ENCODE data around the gene CSMD2. TPM values are rescaled to one million over a fixed set of nuclear protein-coding genes. Genes with fewer than 3 reads are reported as not detected.
A peak's percentile ranks its signal among the peaks of the same experiment; 100 is the strongest.

CSMD2 gene
- polyA plus RNA-seq, 1 experiment: 1.8 TPM

DNA sequence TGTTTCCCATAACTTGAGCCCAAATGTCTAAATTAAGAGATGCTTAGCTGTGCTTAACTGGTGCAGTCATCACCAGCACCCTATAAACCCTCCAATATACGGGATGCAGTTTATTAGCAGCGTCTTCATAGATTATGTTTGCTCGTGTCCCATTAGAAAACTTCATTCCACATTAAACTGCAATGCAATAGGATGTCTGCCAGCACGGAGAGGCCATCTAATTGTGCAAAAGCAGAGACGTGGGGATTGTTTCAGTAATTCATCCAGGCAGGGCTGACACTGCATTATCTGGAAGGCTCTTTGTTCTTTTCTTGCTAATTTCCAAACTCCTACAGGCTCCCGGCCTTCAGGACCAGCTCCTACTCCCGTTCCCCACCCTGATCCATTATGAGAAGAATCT is 89.5 kb downstream of the CSMD2 start:
- H3K27me3 ChIP-seq (ENCODE audit: control insufficient read depth, insufficient read depth, low read length): no peaks in the 10 kb centered on the region
- H3K36me3 ChIP-seq (ENCODE audit: control insufficient read depth, insufficient read depth, low read length): no peaks in the 10 kb centered on the region
- TF ChIP-seq, protein P1, sequence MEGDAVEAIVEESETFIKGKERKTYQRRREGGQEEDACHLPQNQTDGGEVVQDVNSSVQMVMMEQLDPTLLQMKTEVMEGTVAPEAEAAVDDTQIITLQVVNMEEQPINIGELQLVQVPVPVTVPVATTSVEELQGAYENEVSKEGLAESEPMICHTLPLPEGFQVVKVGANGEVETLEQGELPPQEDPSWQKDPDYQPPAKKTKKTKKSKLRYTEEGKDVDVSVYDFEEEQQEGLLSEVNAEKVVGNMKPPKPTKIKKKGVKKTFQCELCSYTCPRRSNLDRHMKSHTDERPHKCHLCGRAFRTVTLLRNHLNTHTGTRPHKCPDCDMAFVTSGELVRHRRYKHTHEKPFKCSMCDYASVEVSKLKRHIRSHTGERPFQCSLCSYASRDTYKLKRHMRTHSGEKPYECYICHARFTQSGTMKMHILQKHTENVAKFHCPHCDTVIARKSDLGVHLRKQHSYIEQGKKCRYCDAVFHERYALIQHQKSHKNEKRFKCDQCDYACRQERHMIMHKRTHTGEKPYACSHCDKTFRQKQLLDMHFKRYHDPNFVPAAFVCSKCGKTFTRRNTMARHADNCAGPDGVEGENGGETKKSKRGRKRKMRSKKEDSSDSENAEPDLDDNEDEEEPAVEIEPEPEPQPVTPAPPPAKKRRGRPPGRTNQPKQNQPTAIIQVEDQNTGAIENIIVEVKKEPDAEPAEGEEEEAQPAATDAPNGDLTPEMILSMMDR (IDR thresholded peaks at IDR 0.05; ENCODE audit: insufficient read depth, low read depth, low read length): no peak
- no peak overlapping the region for H3K4me3 ChIP-seq (ENCODE audit: low read depth, low read length)
- CTCF ChIA-PET: interaction anchor here (0.7 to 0.8 kb wide), 3 partner anchors 87 to 368 kb away, joined by 3 read pairs; no protein-coding TSS in a partner anchor
- no peak for DNase-seq (ENCODE audit: low read depth)
- POLR2A ChIA-PET: no interaction called here

DNA sequence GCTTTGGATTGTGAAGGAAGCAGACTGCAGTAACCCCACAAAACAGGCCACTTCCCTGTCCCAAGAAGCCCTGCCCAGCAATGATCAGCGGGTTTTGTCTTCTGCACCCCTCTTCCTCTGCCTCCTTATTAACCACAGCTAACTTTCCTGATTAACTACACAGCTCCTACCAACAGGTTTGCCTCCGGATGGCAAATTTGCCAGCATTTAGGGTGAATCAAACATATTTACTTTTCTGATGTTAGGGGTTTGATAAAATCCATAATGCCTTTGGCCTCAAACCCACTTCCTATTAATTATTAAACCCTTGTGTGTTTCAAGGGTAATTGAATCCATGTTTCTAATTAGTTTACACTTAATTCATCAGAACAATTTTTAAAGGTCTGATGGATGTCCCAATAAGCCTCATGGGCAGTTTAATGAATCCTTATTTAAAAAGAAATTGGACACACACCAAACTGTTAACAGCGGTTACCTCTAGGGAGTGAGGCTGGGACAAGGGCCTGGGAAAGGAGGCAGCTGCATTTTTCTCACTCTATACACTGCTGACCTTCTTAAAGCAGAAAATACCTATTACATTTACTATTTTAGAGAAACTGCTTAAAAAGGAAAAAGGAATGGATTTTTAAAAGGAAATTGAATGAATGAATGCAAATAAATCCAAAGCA is 91.9 kb downstream of the CSMD2 start:
- H3K36me3 ChIP-seq (ENCODE audit: control insufficient read depth, insufficient read depth, low read length): no peaks in the 10 kb centered on the region
- TF ChIP-seq, protein P1 (IDR thresholded peaks at IDR 0.05; ENCODE audit: insufficient read depth, low read depth, low read length): no peak
- H3K4me3 ChIP-seq (ENCODE audit: low read depth, low read length): no peak overlapping the region
- no peaks in the 10 kb centered on the region for H3K27me3 ChIP-seq (ENCODE audit: control insufficient read depth, insufficient read depth, low read length)
- CTCF ChIA-PET: no interaction called here
- no peak for DNase-seq (ENCODE audit: low read depth)
- POLR2A ChIA-PET: no interaction called here

DNA sequence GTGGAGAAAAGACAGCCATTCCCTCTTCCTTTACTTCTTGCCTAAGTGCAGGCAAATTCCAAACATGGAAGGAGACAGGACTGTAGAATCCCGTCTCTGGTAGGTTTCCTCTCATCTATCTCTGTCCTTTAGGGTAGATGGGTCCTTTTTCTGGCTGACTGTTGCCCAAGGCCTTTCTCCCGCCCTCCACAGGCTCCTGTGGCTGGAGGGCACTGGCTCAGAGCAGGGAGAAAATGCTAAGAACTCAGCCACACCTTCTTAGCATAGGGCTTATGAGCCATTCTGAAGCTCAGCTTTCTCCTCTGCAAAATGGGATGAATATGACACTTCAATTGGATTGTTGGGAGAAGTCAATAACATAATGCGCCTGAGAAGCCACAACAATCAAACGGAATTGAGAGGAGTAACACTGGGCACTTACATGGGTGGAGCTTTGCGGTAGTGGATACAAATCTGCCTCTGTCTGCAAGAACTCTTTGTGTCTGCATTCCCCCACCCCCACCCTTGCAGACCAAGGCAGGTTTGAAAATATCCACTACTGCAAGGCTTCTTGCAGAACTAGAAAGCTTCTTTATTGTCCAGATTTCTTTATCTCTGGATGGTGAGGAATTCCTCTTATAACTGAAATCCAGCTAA is 94.7 kb downstream of the CSMD2 start:
- ChIA-PET POLR2A (no interaction called here), CTCF (no interaction called here)
- TF ChIP-seq, protein P1 (IDR thresholded peaks at IDR 0.05; ENCODE audit: insufficient read depth, low read depth, low read length): no peak
- no peak for DNase-seq (ENCODE audit: low read depth)
- Histone ChIP-seq H3K27me3 (ENCODE audit: control insufficient read depth, insufficient read depth, low read length) (no peaks in the 10 kb centered on the region), H3K36me3 (ENCODE audit: control insufficient read depth, insufficient read depth, low read length) (no peaks in the 10 kb centered on the region), H3K4me3 (ENCODE audit: low read depth, low read length) (no peak overlapping the region)

DNA sequence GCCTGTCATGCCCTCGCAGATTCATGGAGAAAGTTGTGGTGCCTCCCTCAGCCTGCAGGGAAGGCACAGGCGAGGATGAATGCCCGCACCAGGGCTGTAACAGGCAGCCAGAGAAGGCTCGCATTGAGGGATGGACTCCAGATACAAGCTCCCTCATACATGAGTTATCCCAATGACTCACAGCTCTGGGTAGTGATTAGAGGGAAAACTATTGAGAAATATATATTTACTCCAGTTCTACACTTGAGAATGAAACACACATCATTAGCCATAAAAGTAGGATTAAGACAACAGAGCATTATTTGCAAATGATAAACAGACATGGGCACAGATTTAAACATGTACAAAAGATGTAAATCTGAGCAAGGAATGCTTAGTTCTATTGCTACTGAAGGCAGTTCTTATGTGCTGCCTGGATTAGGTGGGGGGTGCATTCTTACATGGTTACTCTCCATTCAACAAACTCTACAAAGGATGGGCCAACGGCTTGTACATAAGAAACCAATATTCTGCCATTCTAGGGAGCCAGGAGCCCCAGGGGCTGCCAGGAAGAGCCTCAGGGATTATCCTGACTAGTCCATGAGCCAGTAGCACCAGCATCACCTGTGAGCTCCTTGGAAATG is 97.9 kb downstream of the CSMD2 start:
- Histone ChIP-seq H3K4me3 (ENCODE audit: low read depth, low read length) (no peak overlapping the region), H3K36me3 (ENCODE audit: control insufficient read depth, insufficient read depth, low read length) (no peaks in the 10 kb centered on the region), H3K27me3 (ENCODE audit: control insufficient read depth, insufficient read depth, low read length) (no peaks in the 10 kb centered on the region)
- TF ChIP-seq, protein P1 (IDR thresholded peaks at IDR 0.05; ENCODE audit: insufficient read depth, low read depth, low read length): no peak
- DNase-seq (ENCODE audit: low read depth): peak; percentile 56
- ChIA-PET CTCF (interaction anchor here (0.8 to 0.9 kb wide), 2 partner anchors 10 to 45 kb away, joined by 3 read pairs; no protein-coding TSS in a partner anchor), POLR2A (interaction anchor here (0.5 kb wide), 1 partner anchor 424 kb away, joined by 3 read pairs; no protein-coding TSS in a partner anchor)

DNA sequence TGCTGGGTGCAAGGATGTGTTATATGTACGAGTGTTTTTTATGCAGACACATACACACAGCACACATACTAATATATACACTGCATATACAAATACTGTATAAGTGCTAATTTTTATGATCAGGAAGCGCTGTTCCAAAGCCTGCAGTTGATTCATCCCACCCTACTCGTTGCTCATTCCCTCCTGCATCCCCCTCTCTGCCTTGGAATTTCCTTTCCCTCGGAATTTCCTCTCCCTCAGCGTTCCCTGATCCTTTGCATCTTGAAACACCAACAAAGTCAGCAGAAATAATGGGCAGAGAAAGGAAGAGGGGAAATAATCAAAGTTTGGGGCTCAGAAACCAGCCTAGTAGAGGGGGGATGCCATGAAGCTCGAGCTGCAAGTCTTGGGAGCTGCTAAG is 98.9 kb downstream of the CSMD2 start:
- CTCF ChIA-PET: no interaction called here
- no peak for DNase-seq (ENCODE audit: low read depth)
- H3K4me3 ChIP-seq (ENCODE audit: low read depth, low read length): no peak overlapping the region
- POLR2A ChIA-PET: no interaction called here
- TF ChIP-seq, protein P1 (IDR thresholded peaks at IDR 0.05; ENCODE audit: insufficient read depth, low read depth, low read length): no peak
- H3K36me3 ChIP-seq (ENCODE audit: control insufficient read depth, insufficient read depth, low read length): no peaks in the 10 kb centered on the region
- H3K27me3 ChIP-seq (ENCODE audit: control insufficient read depth, insufficient read depth, low read length): no peaks in the 10 kb centered on the region

All from BJ (cell line).